Gastroesophageal sphincter (tissue), 4 donors: ENCODE data around the gene RNF4. TPM values are rescaled to one million over a fixed set of nuclear protein-coding genes. Genes with fewer than 3 reads are reported as not detected.
"Not testable (repeated sequence)": the region's sequence is repeated elsewhere in the genome, so short reads cannot be mapped to it uniquely, and the experiment has no call there.

Source experiments
- ATAC-seq: fragments of 150-250 bp; one replicate; pipeline ENCODE4 v1.9.1; 2016; ENCODE audit warnings: mild to moderate bottlenecking, moderate library complexity
- H3K27ac ChIP-seq, 4 donors: fragments of 200-600 bp; sonication (generic) in 3 of 4; 1 replicate in 3 of 4; 2 replicates in 1 of 4; pipeline ENCODE4 v1.5.1; 2016 to 2019
- H3K27me3 ChIP-seq: fragments of 200-600 bp; sonication (generic); one replicate; pipeline ENCODE4 v1.5.1; 2019
- H3K36me3 ChIP-seq, 2 donors: fragments of 200-600 bp; sonication (generic); one replicate each; pipeline ENCODE4 v1.5.1; 2019; ENCODE audit warnings: control low read depth in 1 of 2
- H3K4me1 ChIP-seq, 3 donors: fragments of 200-600 bp; sonication (generic); 1 replicate in 2 of 3; 2 replicates in 1 of 3; pipeline ENCODE4 v1.5.1; 2016 to 2019; ENCODE audit warnings: control low read depth in 2 of 3
- H3K4me3 ChIP-seq, 2 donors: fragments of 200-600 bp; sonication (generic); one replicate each; pipeline ENCODE4 v1.5.1; 2019; ENCODE audit warnings: mild to moderate bottlenecking in 1 of 2, moderate library complexity in 1 of 2
- H3K9me3 ChIP-seq, 3 donors: fragments of 200-600 bp; sonication (generic); one replicate each; pipeline ENCODE4 v1.5.1; 2017 to 2019; ENCODE audit warnings: control low read depth in 2 of 3
- EP300 ChIP-seq: sonication (generic); formaldehyde crosslinking; IDR thresholded peaks from one replicate; pipeline ENCODE4 v1.6.1; 2017; ENCODE audit warnings: antibody characterized with exemption, mild to moderate bottlenecking
- POLR2A ChIP-seq, 2 donors: fragments of 450-650 bp; IDR thresholded peaks; one replicate each; pipeline ENCODE4 v1.6.1; 2017; ENCODE audit warnings: antibody characterized with exemption in 2 of 2, mild to moderate bottlenecking in 2 of 2, moderate library complexity in 1 of 2
- POLR2AphosphoS5 ChIP-seq: sonication (generic); formaldehyde crosslinking; IDR thresholded peaks from one replicate; pipeline ENCODE4 v1.6.1; 2017; ENCODE audit warnings: antibody characterized with exemption
- WGBS, 2 donors: methylation state at CpG; one replicate each; pipeline ENCODE4 v1.1.5; 2018; ENCODE audit warnings: low coverage in 1 of 2; 5-methylcytosine and 5-hydroxymethylcytosine counted together
- total RNA-seq, 4 donors: library from RNA; depleted of rRNA; stranded (reverse); fragments of >200 nt; gene quantifications; one replicate each; pipeline ENCODE4 v1.1.0, GENCODE V29; 2016
- TF ChIP-seq, protein P1 (sequence below), 4 experiments: fragments of 200-600 bp in 2 of 4; fragments of 450-650 bp in 2 of 4; sonication (generic) in 1 of 4; IDR thresholded peaks; one replicate each; pipeline ENCODE4 v1.5.1; 2017 to 2019; ENCODE audit warnings: antibody characterized with exemption in 4 of 4, mild to moderate bottlenecking in 2 of 4, moderate library complexity in 2 of 4

The RNF4 gene
- total RNA-seq, 4 donors from 2014 or later: 30.2 to 64.3 (median 43.1) TPM

GRCh38 chr4:2534904-2535375 lies 66.0 kb downstream of the RNF4 start:
- peaks cover 0 to 37% (median 27%) of the 10 kb centered on the region in 3 donors for H3K4me1 ChIP-seq
- H3K4me3 ChIP-seq: peak overlapping the region; percentile 50 to 97
- no peaks in the 10 kb centered on the region for H3K36me3 ChIP-seq
- ATAC-seq: no peak
- 70 to 80% methylated on average over 2 to 4 of the region's 5 CpGs for WGBS, 2 donors
- no peaks in the 10 kb centered on the region for H3K9me3 ChIP-seq
- TF ChIP-seq EP300 (no peak), POLR2AphosphoS5 (no peak), POLR2A (IDR thresholded peaks at IDR 0.05) (no peak)
- TF ChIP-seq, protein P1, sequence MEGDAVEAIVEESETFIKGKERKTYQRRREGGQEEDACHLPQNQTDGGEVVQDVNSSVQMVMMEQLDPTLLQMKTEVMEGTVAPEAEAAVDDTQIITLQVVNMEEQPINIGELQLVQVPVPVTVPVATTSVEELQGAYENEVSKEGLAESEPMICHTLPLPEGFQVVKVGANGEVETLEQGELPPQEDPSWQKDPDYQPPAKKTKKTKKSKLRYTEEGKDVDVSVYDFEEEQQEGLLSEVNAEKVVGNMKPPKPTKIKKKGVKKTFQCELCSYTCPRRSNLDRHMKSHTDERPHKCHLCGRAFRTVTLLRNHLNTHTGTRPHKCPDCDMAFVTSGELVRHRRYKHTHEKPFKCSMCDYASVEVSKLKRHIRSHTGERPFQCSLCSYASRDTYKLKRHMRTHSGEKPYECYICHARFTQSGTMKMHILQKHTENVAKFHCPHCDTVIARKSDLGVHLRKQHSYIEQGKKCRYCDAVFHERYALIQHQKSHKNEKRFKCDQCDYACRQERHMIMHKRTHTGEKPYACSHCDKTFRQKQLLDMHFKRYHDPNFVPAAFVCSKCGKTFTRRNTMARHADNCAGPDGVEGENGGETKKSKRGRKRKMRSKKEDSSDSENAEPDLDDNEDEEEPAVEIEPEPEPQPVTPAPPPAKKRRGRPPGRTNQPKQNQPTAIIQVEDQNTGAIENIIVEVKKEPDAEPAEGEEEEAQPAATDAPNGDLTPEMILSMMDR (IDR thresholded peaks at IDR 0.05): no peak
- peak overlapping the region; percentile 77 to 97 (median 95) for H3K27ac ChIP-seq
- H3K27me3 ChIP-seq: no peaks in the 10 kb centered on the region

DNA sequence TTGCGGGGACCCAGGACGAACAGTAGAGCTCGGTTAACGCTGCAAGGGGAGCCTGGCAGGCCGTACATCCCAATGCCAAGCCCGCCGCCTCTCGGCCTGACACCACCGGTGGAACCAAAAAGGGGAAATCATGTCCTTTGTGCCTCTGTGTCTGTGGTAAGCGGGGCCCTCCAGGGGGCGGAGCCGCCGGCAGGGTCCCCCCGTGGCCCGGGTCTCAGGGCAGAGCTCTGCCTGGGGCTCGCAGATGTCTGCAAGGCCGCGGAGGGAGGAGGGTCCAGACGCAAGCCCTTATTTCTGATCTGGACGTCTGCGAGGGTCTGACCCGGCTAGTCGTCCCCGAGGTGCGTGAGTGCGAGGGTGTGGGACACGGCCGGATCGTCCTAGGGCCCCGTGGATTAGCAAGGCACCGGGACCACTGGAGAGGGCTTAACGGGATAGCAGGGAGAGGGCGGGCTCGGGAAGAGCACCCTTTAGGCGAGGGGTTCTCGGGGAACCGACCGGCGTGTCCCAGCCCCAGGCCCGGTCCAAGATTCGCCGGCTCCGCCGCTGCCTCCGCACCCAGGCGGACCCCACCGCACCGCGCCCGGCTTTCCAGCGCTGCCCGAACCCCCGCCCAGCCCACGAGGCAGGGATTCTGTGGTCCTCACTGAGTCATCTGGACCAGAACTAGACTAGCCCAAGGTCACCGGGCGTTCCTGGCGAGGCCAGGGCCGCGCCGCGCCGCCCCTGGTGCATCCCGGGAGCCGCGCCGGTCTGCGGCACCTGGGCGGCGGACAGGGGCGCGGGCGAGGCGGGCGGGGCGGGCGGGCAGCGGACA lies 66.7 kb downstream of the RNF4 start:
- H3K4me3 ChIP-seq: peak overlapping the region; percentile 50 to 97
- no peaks in the 10 kb centered on the region for H3K9me3 ChIP-seq
- no CpG with 5 or more reads among the region's 77 CpGs for WGBS, 2 donors
- peak; percentile 58 for ATAC-seq
- peak overlapping the region; percentile 77 to 97 (median 95) for H3K27ac ChIP-seq
- no peaks in the 10 kb centered on the region for H3K36me3 ChIP-seq
- H3K4me1 ChIP-seq: peaks cover 0 to 40% (median 27%) of the 10 kb centered on the region in 3 donors
- H3K27me3 ChIP-seq: no peaks in the 10 kb centered on the region
- TF ChIP-seq, protein P1 (IDR thresholded peaks at IDR 0.05): peak in 2 of 4 experiments; percentile 26 to 34
- TF ChIP-seq POLR2AphosphoS5: peak; percentile 40
- TF ChIP-seq POLR2A (IDR thresholded peaks at IDR 0.05): no peak

DNA sequence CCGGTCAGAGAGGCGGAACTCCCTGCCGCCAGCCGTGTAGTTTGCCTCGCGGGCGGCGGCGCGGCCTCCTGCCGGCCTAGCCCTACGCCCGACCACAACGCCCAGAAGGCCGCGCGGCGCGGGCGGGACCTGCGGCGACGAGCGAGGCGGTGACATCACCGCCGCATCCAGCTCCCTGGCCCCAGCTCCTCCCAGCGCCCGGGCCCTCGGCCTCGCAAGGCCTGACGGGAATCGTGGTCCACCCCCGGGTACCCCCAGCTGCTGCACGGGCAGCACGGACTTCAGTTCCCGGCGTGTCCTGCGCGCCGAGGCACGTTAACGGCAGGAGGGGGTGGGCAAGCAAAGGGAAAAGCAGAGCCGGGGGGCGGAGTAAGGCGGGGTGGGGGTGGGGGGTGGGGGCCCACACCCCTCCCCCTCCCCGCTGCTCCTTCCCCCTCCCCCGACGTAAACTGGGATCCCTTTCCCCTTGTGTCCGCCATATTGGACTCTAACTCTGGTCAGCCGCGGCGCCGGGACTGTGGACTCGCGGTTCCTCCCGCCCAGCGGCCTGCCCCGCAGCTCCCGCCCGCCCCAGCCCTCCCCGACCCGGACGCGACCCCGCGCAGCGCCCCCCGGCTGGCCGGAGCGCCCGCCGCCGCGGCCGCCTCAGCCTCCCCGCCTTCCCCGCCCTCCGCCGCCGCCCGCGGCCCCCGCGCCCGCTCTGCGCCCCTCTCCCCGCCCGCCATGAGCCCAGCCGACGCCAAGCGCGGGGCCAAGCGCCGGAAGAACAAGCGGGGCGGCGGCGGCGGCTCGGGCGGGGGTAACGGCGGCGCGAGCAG lies 67.5 kb downstream of the RNF4 start, which contains the start of gene FAM193A:
Gene FAM193A (plus strand): TSS at position 455 of the 818 bp plus-strand sequence. CDS start 269 bp downstream, at position 724.
- no CpG with 5 or more reads among the region's 106 CpGs for WGBS, 2 donors

DNA sequence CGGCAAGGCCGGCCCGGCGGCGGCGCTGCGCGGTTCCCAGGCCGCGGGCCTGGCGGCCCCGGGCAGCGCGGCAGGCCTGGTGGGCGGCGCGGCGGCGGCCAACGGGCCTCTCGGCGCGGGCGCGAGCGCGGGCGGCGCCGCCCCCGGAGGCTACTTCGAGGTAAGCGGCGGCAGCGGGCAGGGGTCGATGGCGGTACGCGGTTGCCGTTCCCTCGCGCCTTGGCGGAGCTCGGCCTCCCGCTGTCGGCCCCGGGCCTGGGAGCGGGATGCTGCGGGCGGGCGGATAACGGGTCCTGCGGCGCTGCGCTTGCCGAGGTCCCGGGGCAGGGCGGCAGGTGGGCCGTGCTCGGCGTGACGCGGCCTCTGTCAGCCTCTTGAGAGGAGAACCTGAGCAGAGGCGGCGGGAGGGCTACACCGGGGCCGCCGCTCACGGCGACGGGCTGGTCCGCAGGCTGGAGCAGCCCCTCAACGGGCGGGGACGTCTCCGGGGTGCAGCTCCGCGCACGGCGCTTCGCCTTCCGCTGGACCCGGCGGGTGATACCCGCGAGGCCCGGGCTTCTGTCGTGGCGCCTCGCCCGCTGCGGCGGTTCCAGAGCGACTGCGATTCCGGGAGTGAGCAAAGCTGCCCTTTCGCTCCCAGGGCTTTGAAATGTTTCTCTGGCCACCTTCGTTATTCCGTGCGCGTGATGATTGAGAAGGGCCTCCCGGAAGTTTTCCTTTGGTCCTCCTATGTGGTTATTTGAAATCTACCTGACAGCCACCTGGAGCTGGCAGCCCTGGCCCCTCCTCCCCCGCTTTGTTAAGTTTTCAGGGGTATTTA lies 68.3 kb downstream of the RNF4 start:
- H3K27ac ChIP-seq: peak overlapping the region; percentile 74 to 99 (median 97)
- TF ChIP-seq POLR2AphosphoS5: no peak
- TF ChIP-seq POLR2A (IDR thresholded peaks at IDR 0.05): peak in 1 of 2 donors; percentile 13
- peak; percentile 29 for ATAC-seq
- H3K9me3 ChIP-seq: no peaks in the 10 kb centered on the region
- peak overlapping the region; percentile 71 to 97 for H3K4me3 ChIP-seq
- peaks cover 0 to 49% (median 27%) of the 10 kb centered on the region in 3 donors for H3K4me1 ChIP-seq
- 0% methylated on average over 6 of the region's 103 CpGs; no CpG with 5 or more reads in 1 of the 2 donors for WGBS, 2 donors
- H3K36me3 ChIP-seq: no peaks in the 10 kb centered on the region
- no peaks in the 10 kb centered on the region for H3K27me3 ChIP-seq

More for the DNA sequence above, 67.5 kb downstream of the RNF4 start, which contains the start of gene FAM193A:
- Histone ChIP-seq H3K4me1 (peaks cover 0 to 41% (median 27%) of the 10 kb centered on the region in 3 donors), H3K36me3 (no peaks in the 10 kb centered on the region), H3K4me3 (peak within 1 kb of the TSS; percentile 71 to 97), H3K27ac (peak within 1 kb of the TSS; percentile 77 to 99 (median 97)), H3K27me3 (no peaks in the 10 kb centered on the region), H3K9me3 (no peaks in the 10 kb centered on the region)
- ATAC-seq: peak; percentile 98
- TF ChIP-seq POLR2A (IDR thresholded peaks at IDR 0.05): peak; percentile 50 to 58
- no peak for TF ChIP-seq EP300
- TF ChIP-seq, protein P1 (IDR thresholded peaks at IDR 0.05): peak in 2 of 4 experiments; percentile 4 to 36
- TF ChIP-seq POLR2AphosphoS5: peak; percentile 62

GRCh38 chr4:2543580-2544191 lies 74.8 kb downstream of the RNF4 start:
- not testable (repeated sequence) for H3K27ac ChIP-seq, H3K9me3 ChIP-seq, ATAC-seq, H3K27me3 ChIP-seq, H3K36me3 ChIP-seq, H3K4me3 ChIP-seq
- peaks cover 0 to 42% (median 8%) of the 10 kb centered on the region in 3 donors for H3K4me1 ChIP-seq
- 90 to 92% methylated on average over 8 to 10 of the region's 10 CpGs for WGBS, 2 donors
